HUES6 (cell line): ENCODE measurements around the gene CENPO.
"Not testable (repeated sequence)": the region's sequence is repeated elsewhere in the genome, so short reads cannot be mapped to it uniquely, and the experiment has no call there.

Experiments used
- H3K27ac ChIP-seq: 2 replicates; pipeline ENCODE4 v1.7.0; 2013; ENCODE audit warnings: low read depth, mild to moderate bottlenecking, low read length, inconsistent platforms
- H3K27me3 ChIP-seq: 2 replicates; pipeline ENCODE4 v1.6.1; 2013; ENCODE audit warnings: low read length; ENCODE audit not compliant: control insufficient read depth, insufficient read depth
- H3K36me3 ChIP-seq: 2 replicates; pipeline ENCODE4 v1.6.1; 2013; ENCODE audit warnings: low read length; ENCODE audit not compliant: control insufficient read depth, insufficient read depth
- H3K4me1 ChIP-seq: 2 replicates; pipeline ENCODE4 v1.6.1; 2013; ENCODE audit warnings: low read length; ENCODE audit not compliant: control insufficient read depth, insufficient read depth
- H3K4me3 ChIP-seq: 2 replicates; pipeline ENCODE4 v1.5.1; 2013; ENCODE audit warnings: low read depth, low read length
- H3K9ac ChIP-seq: one replicate; pipeline ENCODE4 v1.6.1; 2013; ENCODE audit warnings: mild to moderate bottlenecking, low read length
- H3K9me3 ChIP-seq: 2 replicates; pipeline ENCODE4 v1.6.1; 2013; ENCODE audit warnings: low read depth, low read length; ENCODE audit not compliant: control insufficient read depth, insufficient read depth

Gene CENPO

GRCh38 chr2:24832521-24832920, 39.3 kb downstream of the CENPO start:
- peaks cover 21% of the 10 kb centered on the region for H3K36me3 ChIP-seq
- H3K9me3 ChIP-seq = peaks cover 2% of the 10 kb centered on the region; the same call in 1 of the 2 replicates
- no peak overlapping the region for H3K4me3 ChIP-seq
- H3K4me1 ChIP-seq = peaks cover 20% of the 10 kb centered on the region
- H3K27ac ChIP-seq = no peak overlapping the region
- H3K27me3 ChIP-seq = no peaks in the 10 kb centered on the region
- H3K9ac ChIP-seq = peak overlapping the region; percentile 27

DNA sequence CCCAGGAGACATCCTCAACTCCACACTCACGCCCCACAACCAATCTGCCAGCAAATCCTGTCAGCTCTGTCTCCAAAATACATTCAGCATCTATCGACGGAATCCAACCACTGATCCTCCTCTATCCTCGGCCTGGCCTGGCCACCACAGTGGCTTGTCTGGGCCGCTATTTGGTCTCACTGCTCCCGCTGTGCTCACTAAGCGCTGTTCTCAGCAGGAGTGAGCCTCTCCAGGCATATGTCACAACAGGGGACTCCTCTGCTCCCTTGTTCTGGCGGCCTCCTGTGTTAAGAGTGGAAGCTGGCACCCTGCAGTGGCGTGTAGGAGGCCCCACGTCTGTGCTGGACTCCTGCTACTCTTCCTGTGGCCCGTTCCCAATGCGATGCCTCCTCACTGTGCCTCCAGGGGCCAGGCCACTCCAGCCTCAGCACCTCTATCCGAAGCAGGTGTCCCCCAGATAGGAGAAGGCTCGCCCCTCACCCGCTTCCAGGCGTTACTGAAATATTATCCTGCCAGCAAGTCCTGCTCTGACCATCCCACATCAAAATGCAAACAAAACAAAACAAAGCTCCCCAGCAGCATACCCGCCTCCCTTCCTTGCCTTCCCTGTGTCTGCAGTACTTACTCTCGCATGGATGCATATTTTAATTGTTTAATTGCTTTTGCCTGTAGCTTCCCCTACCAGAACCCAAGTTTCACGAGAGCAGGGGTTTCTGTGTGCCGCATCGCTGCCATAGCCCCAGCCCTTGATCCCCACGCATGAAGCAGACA, 39.9 kb downstream of the CENPO start:
- Histone ChIP-seq H3K4me3 (no peak overlapping the region), H3K9ac (peak overlapping the region; percentile 27), H3K27me3 (no peaks in the 10 kb centered on the region), H3K4me1 (peaks cover 18% of the 10 kb centered on the region), H3K36me3 (peaks cover 21% of the 10 kb centered on the region), H3K9me3 (peaks cover 2% of the 10 kb centered on the region; the same call in 1 of the 2 replicates), H3K27ac (no peak overlapping the region)

DNA sequence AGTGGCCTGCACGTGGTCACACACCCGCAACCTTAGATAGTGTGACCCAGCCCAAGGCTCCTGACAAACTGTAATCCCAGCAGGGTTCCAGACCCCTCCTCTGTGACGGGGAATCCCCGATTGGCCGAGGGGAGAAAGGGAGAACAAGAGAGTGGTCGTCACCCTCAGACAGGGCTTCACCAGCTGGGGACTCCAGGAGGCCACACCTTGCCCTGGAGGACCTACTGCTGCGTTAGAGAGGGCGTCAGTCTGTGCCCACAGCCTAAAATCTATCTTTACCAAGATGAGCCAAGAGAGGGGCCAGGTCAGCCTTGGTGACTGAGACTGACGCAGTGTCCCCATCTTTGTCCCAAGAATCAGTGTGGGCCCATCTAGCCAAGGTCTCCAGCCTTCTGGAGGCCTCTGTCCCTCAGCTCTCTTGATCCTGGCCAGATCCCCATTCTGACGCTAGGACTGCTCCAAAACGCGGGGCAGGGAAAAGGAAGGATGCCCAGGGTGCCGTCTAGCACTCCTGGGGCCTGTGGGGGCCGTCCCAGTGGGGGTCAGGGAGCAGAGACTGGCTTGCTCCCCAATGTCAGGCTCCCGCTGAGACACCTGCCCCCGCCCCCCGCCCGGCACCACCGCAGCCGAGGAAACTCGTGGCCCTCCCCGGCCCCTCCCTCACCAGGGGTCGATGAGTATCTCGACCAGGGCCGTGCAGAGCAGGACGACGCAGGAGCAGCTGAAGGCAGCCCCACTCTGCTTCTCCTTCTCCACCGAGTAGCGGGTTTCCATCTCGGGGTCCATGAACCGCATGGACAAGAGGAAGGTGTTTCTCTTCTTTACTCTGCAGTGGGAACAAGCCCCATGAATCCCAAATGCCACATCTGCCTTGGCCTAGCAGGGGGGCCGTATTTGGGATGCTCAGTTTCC, 40.9 kb downstream of the CENPO start:
- Histone ChIP-seq H3K36me3 (peaks cover 21% of the 10 kb centered on the region), H3K4me1 (peaks cover 18% of the 10 kb centered on the region), H3K27ac (no peak overlapping the region), H3K9ac (no peak overlapping the region), H3K9me3 (peaks cover 2% of the 10 kb centered on the region; the same call in 1 of the 2 replicates), H3K4me3 (no peak overlapping the region), H3K27me3 (no peaks in the 10 kb centered on the region)

GRCh38 chr2:24834733-24835395, 41.6 kb downstream of the CENPO start:
- Histone ChIP-seq H3K9me3 (peaks cover 2% of the 10 kb centered on the region; the same call in 1 of the 2 replicates), H3K27me3 (no peaks in the 10 kb centered on the region), H3K27ac (no peak overlapping the region), H3K36me3 (peaks cover 25% of the 10 kb centered on the region), H3K4me3 (no peak overlapping the region), H3K4me1 (peaks cover 18% of the 10 kb centered on the region), H3K9ac (no peak overlapping the region)

DNA sequence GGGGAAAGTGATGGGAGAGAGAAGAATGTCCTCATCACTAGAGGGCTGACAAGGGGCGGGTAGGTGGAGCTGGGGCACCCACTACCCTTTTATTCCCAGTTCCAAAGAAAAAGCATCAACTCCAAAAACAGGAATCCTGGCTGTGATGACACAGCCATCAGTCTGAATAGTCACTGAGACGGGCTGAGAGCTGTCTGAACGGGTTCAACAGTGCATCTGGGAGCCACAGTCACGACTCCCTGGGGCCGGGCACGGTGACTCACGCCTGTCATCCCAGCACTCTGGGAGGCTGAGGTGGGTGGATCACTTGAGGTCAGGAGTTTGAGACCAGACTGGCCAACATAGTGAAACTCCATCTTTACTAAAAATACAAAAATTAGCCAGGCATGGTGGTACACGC, 42.2 kb downstream of the CENPO start:
- Histone ChIP-seq H3K4me1 (peaks cover 21% of the 10 kb centered on the region), H3K36me3 (peaks cover 25% of the 10 kb centered on the region)
- not testable (repeated sequence) for H3K9me3 ChIP-seq, H3K27ac ChIP-seq, H3K9ac ChIP-seq, H3K4me3 ChIP-seq, H3K27me3 ChIP-seq

DNA sequence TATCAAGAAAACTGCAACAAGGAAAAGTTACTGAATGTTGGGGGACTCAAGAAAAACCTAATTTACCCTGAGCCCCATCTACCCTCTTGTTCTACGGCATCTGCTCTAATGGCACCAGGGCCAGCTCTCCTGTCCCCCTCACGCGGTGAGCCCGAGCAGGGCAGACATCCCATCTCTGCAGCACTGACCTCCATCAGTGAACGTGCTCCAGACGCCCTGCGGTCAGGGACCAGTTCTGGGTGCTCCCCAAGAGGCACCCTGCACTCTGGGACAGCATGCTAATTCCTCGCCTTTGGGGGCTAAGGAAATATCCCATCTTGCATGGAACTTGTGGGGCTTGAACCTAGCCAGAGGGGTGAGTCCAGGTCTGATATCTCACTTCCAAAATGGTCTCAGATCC, 43.0 kb downstream of the CENPO start:
- Histone ChIP-seq H3K9me3 (peaks cover 2% of the 10 kb centered on the region; the same call in 1 of the 2 replicates), H3K36me3 (peaks cover 19% of the 10 kb centered on the region), H3K4me3 (no peak overlapping the region), H3K9ac (no peak overlapping the region), H3K4me1 (peaks cover 25% of the 10 kb centered on the region), H3K27me3 (no peaks in the 10 kb centered on the region), H3K27ac (no peak overlapping the region)

- H3K9me3 ChIP-seq = peaks cover 2% of the 10 kb centered on the region; the same call in 1 of the 2 replicates
- no peak overlapping the region for H3K27ac ChIP-seq
- H3K27me3 ChIP-seq = no peaks in the 10 kb centered on the region
- H3K36me3 ChIP-seq = peaks cover 19% of the 10 kb centered on the region
- H3K4me1 ChIP-seq = peaks cover 25% of the 10 kb centered on the region
- H3K9ac ChIP-seq = no peak overlapping the region
- H3K4me3 ChIP-seq = no peak overlapping the region
Measured at GRCh38 chr2:24836706-24837105, 43.5 kb downstream of the CENPO start.

DNA sequence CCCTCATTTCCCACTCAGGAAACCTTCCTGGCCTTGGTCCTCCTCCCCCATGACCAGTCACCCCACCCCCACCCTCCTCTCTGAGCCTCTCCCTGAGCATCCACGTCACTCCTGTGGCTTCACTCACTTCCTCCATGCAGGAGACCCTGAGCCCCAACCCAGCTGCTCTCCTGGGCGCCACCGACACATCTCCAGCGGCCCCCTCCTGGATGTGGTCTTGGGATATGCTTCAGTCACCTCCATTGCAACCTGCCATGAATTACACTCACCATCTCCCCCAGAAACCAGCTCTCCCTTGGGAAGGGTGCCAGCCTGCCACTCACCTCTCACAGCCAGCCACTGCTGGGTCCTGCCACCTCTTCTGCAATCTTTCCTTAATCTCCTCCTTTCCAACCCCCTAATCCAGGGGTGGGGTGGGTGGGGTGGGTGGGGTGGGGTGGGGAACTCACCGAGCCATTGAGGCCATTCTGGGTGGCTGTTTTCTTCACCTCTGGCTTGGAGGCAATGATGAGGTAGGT, 44.8 kb downstream of the CENPO start:
- no peak overlapping the region for H3K4me3 ChIP-seq
- H3K36me3 ChIP-seq = peaks cover 28% of the 10 kb centered on the region
- no peaks in the 10 kb centered on the region for H3K27me3 ChIP-seq
- no peak overlapping the region for H3K9ac ChIP-seq
- peaks cover 14% of the 10 kb centered on the region for H3K4me1 ChIP-seq
- H3K9me3 ChIP-seq = peaks cover 2% of the 10 kb centered on the region; the same call in 1 of the 2 replicates
- H3K27ac ChIP-seq = no peak overlapping the region

GRCh38 chr2:24838541-24838940, 45.3 kb downstream of the CENPO start:
- no peak overlapping the region for H3K9ac ChIP-seq
- H3K27me3 ChIP-seq = no peaks in the 10 kb centered on the region
- peaks cover 9% of the 10 kb centered on the region for H3K4me1 ChIP-seq
- H3K36me3 ChIP-seq = peaks cover 28% of the 10 kb centered on the region
- H3K4me3 ChIP-seq = no peak overlapping the region
- peaks cover 2% of the 10 kb centered on the region; the same call in 1 of the 2 replicates for H3K9me3 ChIP-seq
- no peak overlapping the region for H3K27ac ChIP-seq

DNA sequence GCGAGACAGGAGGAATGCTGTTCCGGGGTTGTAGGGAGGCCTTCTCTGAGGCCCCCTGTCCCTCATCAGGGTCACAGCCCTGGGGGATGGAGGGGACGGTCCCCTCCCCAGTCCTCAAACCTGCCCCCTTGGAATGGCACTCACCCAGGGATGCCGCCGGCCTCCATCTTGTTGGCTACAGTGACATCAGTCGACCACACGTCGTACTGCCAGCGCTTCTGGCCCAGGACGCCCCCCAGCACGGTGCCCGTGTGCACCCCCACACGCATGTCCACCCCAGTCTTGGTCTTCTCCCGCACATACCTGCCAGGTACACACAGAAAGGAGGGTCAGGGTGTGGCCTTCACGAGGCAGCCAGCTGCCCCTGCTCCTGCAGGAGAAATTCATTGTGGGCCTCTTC, 46.5 kb downstream of the CENPO start:
- Histone ChIP-seq H3K36me3 (peaks cover 24% of the 10 kb centered on the region), H3K27ac (no peak overlapping the region), H3K4me1 (peaks cover 7% of the 10 kb centered on the region; the same call in 1 of the 2 replicates), H3K4me3 (no peak overlapping the region), H3K9me3 (peaks cover under 1% of the 10 kb centered on the region; the same call in 1 of the 2 replicates), H3K27me3 (no peaks in the 10 kb centered on the region), H3K9ac (no peak overlapping the region)
